AG09309 (cell line): ENCODE results near the gene KLHL10.

Experiments used
- DNase-seq: peaks from one replicate; pipeline ENCODE4 v3.0.0-alpha.2; 2010; ENCODE audit warnings: low read depth
- H3K4me3 ChIP-seq: 2 replicates; pipeline ENCODE4 v1.5.1; 2011; ENCODE audit warnings: mild to moderate bottlenecking, low read depth, low read length, moderate library complexity; ENCODE audit not compliant: control insufficient read depth
- CTCF ChIP-seq: IDR thresholded peaks from 2 replicates; pipeline ENCODE4 v1.5.1; 2011; ENCODE audit warnings: mild to moderate bottlenecking, low read depth, low read length, inconsistent platforms; ENCODE audit not compliant: insufficient read depth, control insufficient read depth; ENCODE audit errors: missing control alignments

KLHL10 gene

GRCh38 chr17:41837761-41838538 lies at the start of gene KLHL10:
KLHL10 (plus strand) TSS chr17:41837825; CDS start chr17:41837933, 108 bp downstream.
- no peak within 1 kb of the TSS; the same call in 1 of the 2 replicates for H3K4me3 ChIP-seq
- no peak for TF ChIP-seq CTCF
- DNase-seq, result no peak

- DNase-seq, result no peak
- H3K4me3 ChIP-seq, result no peak overlapping the region
- TF ChIP-seq CTCF, result no peak
Observed at GRCh38 chr17:41792845-41793783, 44.5 kb upstream of the KLHL10 start.

GRCh38 chr17:41793784-41794539 lies 43.7 kb upstream of the KLHL10 start:
- no peak for DNase-seq
- no peak overlapping the region for H3K4me3 ChIP-seq
- no peak for TF ChIP-seq CTCF

GRCh38 chr17:41794540-41794975 lies 43.1 kb upstream of the KLHL10 start:
- DNase-seq, result no peak
- no peak for TF ChIP-seq CTCF
- no peak overlapping the region for H3K4me3 ChIP-seq

- no peak overlapping the region for H3K4me3 ChIP-seq
- no peak for TF ChIP-seq CTCF
- DNase-seq, result no peak
Observed at GRCh38 chr17:41796121-41796895, 41.3 kb upstream of the KLHL10 start.

- DNase-seq, result no peak
- no peak for TF ChIP-seq CTCF
- H3K4me3 ChIP-seq, result no peak overlapping the region
Observed at GRCh38 chr17:41797377-41797776, 40.2 kb upstream of the KLHL10 start.
